Caki2 (cell line): ENCODE results near the gene LEF1. TPM values are rescaled to one million over a fixed set of nuclear protein-coding genes. Genes with fewer than 3 reads are reported as not detected.

Source experiments
- DNase-seq: peaks from one replicate; pipeline ENCODE4 v3.0.0-alpha.2; 2015; ENCODE audit warnings: low read depth
- in situ Hi-C: cut with HindIII; loops from 2 replicates; pipeline ENCODE4 v1.10.0; 2016; ENCODE audit warnings: low sequenced_read_pairs, low pct_unique_long_range_greater_than_20kb, mixed read lengths
- total RNA-seq: library from RNA; depleted of rRNA; stranded (reverse); fragments of >200 nt; shearing (Covaris generic); gene quantifications from 2 replicates; pipeline ENCODE4 v1.2.3, GENCODE V29; 2014; ENCODE audit warnings: low replicate concordance

The LEF1 gene
- total RNA-seq, 1 experiment from 2014 or later: not detected

GRCh38 chr4:108099838-108100237 is 68.9 kb downstream of the LEF1 start:
- in situ Hi-C loops: no loop called here
- no peak for DNase-seq

- DNase-seq: no peak
- in situ Hi-C loops: no loop called here
Measured at GRCh38 chr4:108097990-108098553, 70.7 kb downstream of the LEF1 start.

GRCh38 chr4:108094923-108095482 is 73.7 kb downstream of the LEF1 start:
- in situ Hi-C loops: no loop called here
- no peak for DNase-seq

- in situ Hi-C loops: no loop called here
- no peak for DNase-seq
Measured at GRCh38 chr4:108094131-108094530, 74.6 kb downstream of the LEF1 start.

- no peak for DNase-seq
- in situ Hi-C loops: no loop called here
Measured at GRCh38 chr4:108092288-108092687, 76.4 kb downstream of the LEF1 start.

DNA sequence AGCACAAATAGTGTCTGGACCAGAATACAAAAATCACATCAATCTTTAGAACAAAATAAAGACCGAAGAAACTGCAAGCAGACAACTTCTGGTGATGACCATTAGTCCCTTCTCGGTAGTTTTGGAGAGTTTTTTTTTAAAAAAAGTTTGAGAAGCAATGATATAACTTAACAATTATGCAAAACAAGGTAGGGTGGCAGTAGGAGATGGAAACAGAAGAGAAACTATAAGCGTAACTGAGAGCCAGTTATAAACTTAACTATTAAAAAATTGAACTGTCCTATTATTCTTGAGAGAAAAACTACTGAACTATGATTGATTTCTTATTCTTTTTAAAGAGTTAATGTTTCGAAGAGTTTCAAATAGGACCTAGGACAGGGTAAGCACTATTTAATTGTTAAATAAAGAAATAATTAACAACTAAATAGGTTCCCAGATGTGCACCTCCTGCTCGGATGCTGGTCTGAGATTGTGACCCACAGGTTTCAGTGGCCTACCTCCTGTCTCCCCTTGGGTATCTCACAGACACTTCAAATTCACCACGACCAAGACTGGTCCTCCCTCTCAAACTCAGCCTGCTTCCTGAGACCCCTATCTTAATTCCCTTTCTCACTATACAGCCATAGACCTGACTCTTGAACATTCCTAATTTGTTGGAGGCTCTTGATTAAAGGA is 81.3 kb downstream of the LEF1 start:
- no peak for DNase-seq
- in situ Hi-C loops: no loop called here

- no peak for DNase-seq
- in situ Hi-C loops: no loop called here
Measured at GRCh38 chr4:108081256-108081655, 87.5 kb downstream of the LEF1 start.

- in situ Hi-C loops: no loop called here
- no peak for DNase-seq
Measured at GRCh38 chr4:108080747-108081146, 88.0 kb downstream of the LEF1 start.

DNA sequence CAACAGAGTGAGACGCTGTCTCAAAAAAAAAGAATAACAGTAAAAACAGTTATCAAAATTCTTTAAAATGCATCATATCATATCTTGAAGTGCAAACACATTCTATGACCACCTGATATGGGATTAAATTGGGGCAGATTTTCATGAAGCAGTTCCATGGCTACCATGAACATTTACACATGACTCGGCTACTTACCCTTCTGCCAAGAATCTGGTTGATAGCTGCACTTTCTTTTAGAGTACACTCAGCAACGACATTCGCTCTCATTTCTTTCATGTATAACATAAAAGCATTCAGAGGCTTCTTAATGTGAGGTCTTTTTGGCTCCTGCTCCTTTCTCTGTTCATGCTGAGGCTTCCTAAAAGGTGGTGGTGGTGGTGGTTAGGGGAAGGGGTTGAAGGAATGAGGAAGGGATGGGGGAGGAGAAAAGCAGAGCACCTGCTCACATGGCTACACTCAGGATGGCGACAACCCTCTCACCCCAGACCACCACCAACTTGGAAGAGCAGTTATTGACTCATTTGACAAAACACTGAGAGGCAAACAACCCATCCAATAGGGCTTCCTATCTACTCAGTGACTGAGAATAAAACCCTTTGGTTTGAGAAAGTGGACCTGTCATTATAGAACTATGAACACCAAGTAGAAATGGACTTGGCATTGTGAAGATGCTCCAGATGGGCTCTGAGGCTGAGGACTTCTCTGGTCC is 90.6 kb downstream of the LEF1 start:
- in situ Hi-C loops: no loop called here
- no peak for DNase-seq

- in situ Hi-C loops: no loop called here
Measured at GRCh38 chr4:108072300-108072699, 96.4 kb downstream of the LEF1 start.

GRCh38 chr4:108070775-108071174 is 98.0 kb downstream of the LEF1 start:
- DNase-seq: no peak
- in situ Hi-C loops: no loop called here

More at GRCh38 chr4:108072300-108072699, 96.4 kb downstream of the LEF1 start:
- no peak for DNase-seq

- DNase-seq: no peak
- in situ Hi-C loops: no loop called here
Measured at GRCh38 chr4:108068442-108068841, 100.3 kb downstream of the LEF1 start.

- in situ Hi-C loops: no loop called here
- no peak for DNase-seq
Measured at GRCh38 chr4:108060686-108061321, 107.9 kb downstream of the LEF1 start.

GRCh38 chr4:108060164-108060563 is 108.6 kb downstream of the LEF1 start:
- in situ Hi-C loops: no loop called here
- DNase-seq: no peak

GRCh38 chr4:108058685-108059440 is 109.9 kb downstream of the LEF1 start:
- in situ Hi-C loops: no loop called here
- DNase-seq: no peak

DNA sequence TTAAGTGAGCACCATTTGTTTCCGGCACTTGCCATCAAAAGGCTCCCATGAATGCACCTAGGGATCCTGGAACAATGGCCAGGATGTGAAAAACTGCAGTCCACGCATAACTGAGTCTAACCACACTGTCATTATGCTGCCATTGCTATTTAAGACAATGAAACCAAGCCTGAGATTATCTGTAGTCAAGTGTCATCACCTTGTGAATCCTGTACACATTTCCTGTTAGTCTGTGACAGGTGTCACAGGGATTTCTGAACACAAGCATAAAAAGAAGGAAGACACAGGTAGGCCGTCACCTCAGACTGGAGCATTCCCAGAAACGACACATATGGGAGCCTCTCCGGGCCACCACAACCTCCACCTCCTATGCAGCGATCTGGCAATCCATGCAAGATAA is 112.3 kb downstream of the LEF1 start:
- in situ Hi-C loops: no loop called here
- no peak for DNase-seq

- no peak for DNase-seq
- in situ Hi-C loops: no loop called here
Measured at GRCh38 chr4:108055787-108056186, 112.9 kb downstream of the LEF1 start.

DNA sequence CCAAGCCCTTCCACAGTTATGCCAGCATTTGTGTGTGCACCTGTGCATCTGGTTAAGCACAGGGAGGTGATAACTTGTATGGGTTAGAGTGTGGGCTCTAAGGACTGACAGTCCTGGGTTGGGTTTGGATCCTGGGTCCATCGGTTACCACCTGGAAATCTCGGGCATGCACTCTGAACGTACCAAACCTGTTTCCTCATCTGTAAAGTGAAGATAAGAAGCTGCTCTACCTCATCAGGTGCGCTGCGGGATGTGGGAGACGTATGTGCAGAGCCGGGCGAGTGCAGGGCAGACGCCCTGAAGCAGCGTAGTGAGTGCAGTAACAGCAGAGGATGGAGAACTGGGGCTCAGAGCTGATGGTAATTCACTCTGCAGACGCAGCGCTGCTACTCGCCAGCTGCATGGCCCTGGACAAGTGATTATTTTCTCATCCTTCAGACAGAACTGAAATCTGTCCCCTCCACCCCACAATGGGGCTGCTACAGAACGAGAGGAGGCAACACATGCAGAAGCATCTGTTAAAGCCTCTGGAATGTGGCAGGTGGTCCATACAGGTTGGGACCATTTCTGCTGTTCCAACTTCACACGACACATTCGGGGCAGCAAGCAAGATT is 114.6 kb downstream of the LEF1 start:
- in situ Hi-C loops: no loop called here
- no peak for DNase-seq
